ENCODE results near the gene RYR3.

RYR3 gene

DNA sequence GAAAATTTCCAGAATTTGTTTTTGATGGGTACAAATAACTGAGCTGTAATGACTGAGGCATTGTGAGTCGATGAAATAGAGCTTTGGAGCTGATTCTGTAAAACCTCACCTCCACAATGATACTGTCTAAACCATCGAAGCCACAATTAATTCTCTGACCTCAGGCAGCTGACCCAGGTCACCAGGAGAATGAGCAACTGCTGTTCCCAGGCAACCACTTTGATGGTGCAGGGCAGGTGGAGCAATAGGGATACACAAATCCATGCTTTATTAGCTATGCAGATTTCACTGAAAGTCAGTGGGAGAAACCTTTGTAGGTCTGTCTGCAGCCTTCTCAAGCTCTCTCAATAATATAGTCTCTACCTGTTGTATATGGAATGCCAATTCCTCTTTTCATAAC, 204.4 kb downstream of the RYR3 start:
- TF ChIP-seq, protein P1, sequence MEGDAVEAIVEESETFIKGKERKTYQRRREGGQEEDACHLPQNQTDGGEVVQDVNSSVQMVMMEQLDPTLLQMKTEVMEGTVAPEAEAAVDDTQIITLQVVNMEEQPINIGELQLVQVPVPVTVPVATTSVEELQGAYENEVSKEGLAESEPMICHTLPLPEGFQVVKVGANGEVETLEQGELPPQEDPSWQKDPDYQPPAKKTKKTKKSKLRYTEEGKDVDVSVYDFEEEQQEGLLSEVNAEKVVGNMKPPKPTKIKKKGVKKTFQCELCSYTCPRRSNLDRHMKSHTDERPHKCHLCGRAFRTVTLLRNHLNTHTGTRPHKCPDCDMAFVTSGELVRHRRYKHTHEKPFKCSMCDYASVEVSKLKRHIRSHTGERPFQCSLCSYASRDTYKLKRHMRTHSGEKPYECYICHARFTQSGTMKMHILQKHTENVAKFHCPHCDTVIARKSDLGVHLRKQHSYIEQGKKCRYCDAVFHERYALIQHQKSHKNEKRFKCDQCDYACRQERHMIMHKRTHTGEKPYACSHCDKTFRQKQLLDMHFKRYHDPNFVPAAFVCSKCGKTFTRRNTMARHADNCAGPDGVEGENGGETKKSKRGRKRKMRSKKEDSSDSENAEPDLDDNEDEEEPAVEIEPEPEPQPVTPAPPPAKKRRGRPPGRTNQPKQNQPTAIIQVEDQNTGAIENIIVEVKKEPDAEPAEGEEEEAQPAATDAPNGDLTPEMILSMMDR (IDR thresholded peaks at IDR 0.05), result no peak

DNA sequence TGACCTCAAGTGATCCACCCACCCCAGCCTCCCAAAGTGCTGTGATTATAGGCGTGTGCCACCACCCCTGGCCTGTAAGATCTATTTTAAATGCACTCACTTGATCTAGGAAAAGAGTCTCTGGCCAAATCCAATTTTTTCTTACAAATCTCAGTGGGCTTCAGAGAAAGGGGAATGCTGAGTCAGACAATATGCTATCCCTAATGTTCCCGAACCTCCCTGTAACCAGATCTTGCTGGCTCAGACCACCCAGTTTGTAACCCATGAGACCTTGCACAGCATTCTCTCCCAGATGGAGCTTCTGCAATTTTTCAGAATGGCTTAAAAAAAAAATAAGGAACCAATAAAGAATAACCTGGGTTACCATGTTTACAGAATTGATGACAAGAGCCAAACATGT, 205.8 kb downstream of the RYR3 start:
- TF ChIP-seq, protein P1 (IDR thresholded peaks at IDR 0.05), result no peak

DNA sequence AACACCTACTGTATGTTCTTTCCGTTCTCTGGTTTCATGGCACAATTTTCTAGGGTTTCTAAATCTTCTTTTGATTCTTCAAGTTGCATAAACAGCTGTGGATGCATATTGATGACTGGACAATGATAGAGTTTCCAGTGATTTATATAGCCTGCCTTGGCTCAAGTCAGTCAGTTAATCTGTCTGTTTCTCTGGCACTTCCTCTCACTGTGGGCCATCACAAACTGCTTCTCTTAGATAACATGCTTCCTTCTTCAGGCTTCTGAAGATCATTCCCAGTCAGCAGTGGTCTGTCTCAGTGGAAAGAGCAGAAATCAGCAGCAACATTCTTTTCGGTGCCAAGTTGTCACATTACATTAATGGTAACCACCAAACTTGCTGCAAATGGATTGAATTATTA, 207.2 kb downstream of the RYR3 start:
- TF ChIP-seq, protein P1 (IDR thresholded peaks at IDR 0.05), result no peak

DNA sequence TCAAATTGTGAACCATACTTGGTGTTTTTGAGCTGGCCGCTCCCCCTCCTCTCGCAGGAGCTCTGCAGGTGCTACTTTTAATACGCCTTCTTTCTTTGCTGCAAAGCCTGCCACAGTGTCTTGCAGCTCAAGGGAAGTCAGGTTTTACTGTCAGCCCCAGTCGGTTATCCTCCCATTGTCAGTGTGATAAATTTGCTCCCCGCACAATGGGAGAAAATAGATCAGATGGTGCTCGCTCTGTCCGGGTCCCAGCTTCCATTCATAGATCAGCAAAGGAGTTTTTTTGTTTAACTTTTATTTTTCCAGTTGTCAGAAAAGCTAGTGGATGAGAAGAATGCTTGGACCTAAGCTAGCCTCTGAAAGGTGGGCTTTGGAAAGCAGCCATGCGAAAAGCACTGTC, 207.7 kb downstream of the RYR3 start:
- TF ChIP-seq, protein P1 (IDR thresholded peaks at IDR 0.05), result no peak

DNA sequence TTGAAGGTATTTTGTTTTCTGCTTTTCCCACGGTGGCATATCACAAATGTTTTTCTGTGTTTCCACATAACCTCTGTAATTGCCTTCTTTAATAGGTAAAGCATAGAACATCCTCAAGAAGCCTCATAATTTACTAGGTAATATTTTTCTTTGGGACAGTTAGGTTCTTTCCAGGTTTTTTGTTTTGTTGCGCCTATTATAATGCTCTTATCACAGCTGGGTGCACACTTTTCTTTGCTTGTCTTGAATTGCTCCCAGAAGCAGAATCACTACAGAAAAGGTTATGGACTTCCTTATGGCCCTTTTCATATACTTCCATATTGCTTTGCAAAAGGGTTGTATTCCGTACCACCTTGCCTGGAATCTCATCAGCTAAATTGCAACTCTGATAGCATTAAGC, 213.5 kb downstream of the RYR3 start:
- TF ChIP-seq, protein P1 (IDR thresholded peaks at IDR 0.05), result no peak

DNA sequence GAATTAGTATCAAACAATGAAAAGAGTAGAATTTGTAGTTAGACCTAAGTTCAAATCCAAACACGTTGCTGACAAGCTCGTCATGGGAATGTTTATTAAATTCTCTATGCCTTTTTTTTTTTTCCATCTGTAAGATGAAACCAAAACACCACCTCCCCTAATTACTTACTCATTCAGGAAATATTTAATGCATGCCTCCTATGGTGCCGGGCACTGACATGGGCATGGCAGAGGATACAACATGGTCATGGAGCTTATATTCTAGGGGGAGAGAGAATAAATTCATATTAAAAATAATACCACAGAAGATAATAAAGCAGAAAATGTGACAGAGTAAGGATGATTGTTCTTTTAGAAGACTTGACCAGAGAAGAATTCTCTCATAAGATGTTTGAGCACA, 215.8 kb downstream of the RYR3 start:
- TF ChIP-seq, protein P1 (IDR thresholded peaks at IDR 0.05), result no peak

DNA sequence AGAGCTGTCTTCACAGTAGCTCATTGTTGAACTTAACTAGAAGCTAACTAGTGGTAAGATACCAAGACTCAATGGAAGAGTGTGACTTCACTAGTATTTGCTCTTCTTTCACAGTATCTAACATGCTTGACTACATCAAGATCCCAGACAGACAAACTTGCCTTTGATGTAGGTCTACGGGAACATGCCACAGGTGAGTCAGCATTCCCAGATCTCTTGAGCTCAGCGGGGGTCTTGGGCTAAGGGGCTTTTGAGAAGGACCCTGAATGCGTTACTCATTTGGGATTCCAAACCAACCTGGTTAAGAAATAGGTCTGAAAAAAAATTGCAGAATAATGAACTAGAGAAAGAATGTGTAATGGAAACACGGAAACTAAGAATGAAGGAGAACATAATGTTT, 222.4 kb downstream of the RYR3 start:
- TF ChIP-seq, protein P1 (IDR thresholded peaks at IDR 0.05), result no peak

DNA sequence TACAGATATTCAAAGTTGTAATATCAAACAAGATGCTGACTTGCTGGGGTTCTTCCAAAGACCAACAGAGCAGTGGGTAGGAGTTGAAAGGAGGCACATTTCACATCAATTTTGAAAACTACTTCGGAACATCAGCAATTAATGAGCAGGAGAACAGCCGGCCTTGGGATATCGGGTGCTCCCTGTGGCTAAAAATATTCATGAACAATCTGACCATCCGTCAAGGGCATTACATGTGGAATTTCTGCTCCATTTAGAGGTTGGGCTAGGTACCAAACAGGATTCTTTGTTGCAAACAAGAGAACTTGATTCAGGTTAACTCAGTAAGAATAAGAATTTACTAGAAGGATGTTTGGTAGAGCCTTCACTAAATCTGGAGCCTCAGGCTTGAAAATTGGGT, 223.9 kb downstream of the RYR3 start:
- TF ChIP-seq, protein P1 (IDR thresholded peaks at IDR 0.05), result no peak

All from LNCAP (cell line).